ENCODE data around the gene ZNF14. TPM values are rescaled to one million over a fixed set of nuclear protein-coding genes. Genes with fewer than 3 reads are reported as not detected.

The ZNF14 gene
- total and polyA plus RNA-seq, 2 of the 13 experiments (the other 11 are each of a cell fraction or from before 2014, with no cell fraction given), result 1.9 to 6.2 TPM

DNA sequence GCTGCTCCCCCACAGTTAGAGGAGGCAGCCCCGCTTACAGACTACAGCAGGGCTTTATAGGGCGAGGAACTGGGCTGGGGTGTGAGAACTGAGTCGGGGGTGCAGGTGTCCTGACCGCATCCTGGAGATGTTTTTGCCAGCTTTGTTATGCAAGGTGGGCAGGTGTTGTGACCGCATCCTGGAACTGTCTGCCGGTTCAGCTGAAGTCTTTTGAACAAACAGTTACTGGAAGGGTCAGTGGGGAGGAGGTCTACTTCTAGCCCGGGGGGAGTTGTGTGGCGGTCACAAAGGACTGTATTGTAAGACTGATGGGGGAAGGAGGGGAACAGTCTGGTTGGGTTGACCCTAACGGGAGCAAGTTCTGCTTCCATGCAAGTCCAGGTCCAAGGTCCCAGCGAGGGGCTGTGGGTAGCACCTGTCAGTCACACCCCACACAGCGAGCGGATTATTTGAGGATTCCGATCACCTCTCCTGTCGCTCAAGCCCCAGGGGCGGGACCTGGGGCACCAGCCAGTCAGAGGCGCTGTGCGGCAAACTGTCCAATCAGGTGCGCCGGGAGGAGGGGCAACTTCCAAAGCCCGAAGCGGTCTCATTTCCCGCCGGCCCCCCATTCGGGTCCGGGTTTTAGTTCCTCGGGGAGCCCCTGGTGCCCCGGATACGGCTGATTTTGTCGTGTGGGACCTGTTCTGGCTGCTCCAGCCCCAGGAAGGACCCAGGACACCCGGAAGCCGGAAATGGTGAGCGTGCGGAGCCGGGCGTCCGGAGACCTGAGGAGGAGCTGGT is 64.5 kb downstream of the ZNF14 start, which contains the start of gene ZNF101 (continued):
- no peak for TF ChIP-seq ZNF17 (CRISPR knock-in tag; IDR thresholded peaks at IDR 0.05)
- TF ChIP-seq ZBTB21 (CRISPR knock-in tag; IDR thresholded peaks at IDR 0.05), result peak; percentile 53; the same call in 1 of the 2 replicates
- 0 out of 2 replicates have a peak, but pooled peaks have one; percentile 48 for TF ChIP-seq ZNF589 (CRISPR knock-in tag; conservative IDR thresholded peaks at IDR 0.05)
- TF ChIP-seq, protein P1, sequence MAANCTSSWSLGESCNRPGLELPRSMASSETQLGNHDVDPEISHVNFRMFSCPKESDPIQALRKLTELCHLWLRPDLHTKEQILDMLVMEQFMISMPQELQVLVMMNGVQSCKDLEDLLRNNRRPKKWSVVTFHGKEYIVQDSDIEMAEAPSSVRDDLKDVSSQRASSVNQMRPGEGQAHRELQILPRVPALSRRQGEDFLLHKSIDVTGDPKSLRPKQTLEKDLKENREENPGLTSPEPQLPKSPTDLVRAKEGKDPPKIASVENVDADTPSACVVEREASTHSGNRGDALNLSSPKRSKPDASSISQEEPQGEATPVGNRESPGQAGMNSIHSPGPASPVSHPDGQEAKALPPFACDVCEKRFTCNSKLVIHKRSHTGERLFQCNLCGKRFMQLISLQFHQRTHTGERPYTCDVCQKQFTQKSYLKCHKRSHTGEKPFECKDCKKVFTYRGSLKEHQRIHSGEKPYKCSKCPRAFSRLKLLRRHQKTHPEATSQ (CRISPR knock-in tag; IDR thresholded peaks at IDR 0.05; ENCODE audit: borderline replicate concordance), result no peak
- TF ChIP-seq, protein P2, sequence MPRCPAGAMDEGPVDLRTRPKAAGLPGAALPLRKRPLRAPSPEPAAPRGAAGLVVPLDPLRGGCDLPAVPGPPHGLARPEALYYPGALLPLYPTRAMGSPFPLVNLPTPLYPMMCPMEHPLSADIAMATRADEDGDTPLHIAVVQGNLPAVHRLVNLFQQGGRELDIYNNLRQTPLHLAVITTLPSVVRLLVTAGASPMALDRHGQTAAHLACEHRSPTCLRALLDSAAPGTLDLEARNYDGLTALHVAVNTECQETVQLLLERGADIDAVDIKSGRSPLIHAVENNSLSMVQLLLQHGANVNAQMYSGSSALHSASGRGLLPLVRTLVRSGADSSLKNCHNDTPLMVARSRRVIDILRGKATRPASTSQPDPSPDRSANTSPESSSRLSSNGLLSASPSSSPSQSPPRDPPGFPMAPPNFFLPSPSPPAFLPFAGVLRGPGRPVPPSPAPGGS (CRISPR knock-in tag; IDR thresholded peaks at IDR 0.05), result 0 out of 2 replicates have a peak, but pooled peaks have one; percentile 27
- no peak for TF ChIP-seq ZNF343 (CRISPR knock-in tag; IDR thresholded peaks at IDR 0.05)
- TF ChIP-seq SALL2 (CRISPR knock-in tag; IDR thresholded peaks at IDR 0.05), result no peak
- TF ChIP-seq, protein P3, sequence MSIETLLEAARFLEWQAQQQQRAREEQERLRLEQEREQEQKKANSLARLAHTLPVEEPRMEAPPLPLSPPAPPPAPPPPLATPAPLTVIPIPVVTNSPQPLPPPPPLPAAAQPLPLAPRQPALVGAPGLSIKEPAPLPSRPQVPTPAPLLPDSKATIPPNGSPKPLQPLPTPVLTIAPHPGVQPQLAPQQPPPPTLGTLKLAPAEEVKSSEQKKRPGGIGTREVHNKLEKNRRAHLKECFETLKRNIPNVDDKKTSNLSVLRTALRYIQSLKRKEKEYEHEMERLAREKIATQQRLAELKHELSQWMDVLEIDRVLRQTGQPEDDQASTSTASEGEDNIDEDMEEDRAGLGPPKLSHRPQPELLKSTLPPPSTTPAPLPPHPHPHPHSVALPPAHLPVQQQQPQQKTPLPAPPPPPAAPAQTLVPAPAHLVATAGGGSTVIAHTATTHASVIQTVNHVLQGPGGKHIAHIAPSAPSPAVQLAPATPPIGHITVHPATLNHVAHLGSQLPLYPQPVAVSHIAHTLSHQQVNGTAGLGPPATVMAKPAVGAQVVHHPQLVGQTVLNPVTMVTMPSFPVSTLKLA (IDR thresholded peaks at IDR 0.05), result no peak
- TF ChIP-seq FOXC1 (CRISPR knock-in tag; IDR thresholded peaks at IDR 0.05; ENCODE audit: borderline replicate concordance), result no peak
- TF ChIP-seq, protein P4, sequence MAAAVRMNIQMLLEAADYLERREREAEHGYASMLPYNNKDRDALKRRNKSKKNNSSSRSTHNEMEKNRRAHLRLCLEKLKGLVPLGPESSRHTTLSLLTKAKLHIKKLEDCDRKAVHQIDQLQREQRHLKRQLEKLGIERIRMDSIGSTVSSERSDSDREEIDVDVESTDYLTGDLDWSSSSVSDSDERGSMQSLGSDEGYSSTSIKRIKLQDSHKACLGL (CRISPR knock-in tag; IDR thresholded peaks at IDR 0.05), result peak; percentile 47; the same call in 1 of the 2 replicates
- no peak for TF ChIP-seq HES4 (CRISPR knock-in tag; IDR thresholded peaks at IDR 0.05; ENCODE audit: borderline replicate concordance)
- TF ChIP-seq PCBP1 (IDR thresholded peaks at IDR 0.05; ENCODE audit: borderline replicate concordance, low read depth, low read length), result no peak
- TF ChIP-seq ZNF839 (CRISPR knock-in tag; IDR thresholded peaks at IDR 0.05; ENCODE audit: borderline replicate concordance), result no peak
- peak; percentile 75 for TF ChIP-seq GATAD2A (CRISPR knock-in tag; IDR thresholded peaks at IDR 0.05)
- TF ChIP-seq, protein P5, sequence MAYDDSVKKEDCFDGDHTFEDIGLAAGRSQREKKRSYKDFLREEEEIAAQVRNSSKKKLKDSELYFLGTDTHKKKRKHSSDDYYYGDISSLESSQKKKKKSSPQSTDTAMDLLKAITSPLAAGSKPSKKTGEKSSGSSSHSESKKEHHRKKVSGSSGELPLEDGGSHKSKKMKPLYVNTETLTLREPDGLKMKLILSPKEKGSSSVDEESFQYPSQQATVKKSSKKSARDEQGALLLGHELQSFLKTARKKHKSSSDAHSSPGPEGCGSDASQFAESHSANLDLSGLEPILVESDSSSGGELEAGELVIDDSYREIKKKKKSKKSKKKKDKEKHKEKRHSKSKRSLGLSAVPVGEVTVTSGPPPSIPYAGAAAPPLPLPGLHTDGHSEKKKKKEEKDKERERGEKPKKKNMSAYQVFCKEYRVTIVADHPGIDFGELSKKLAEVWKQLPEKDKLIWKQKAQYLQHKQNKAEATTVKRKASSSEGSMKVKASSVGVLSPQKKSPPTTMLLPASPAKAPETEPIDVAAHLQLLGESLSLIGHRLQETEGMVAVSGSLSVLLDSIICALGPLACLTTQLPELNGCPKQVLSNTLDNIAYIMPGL (CRISPR knock-in tag; IDR thresholded peaks at IDR 0.05; ENCODE audit: borderline replicate concordance in 1 of 2, low read depth in 1 of 2), result peak; percentile 44 to 70; a peak in 3 of 4 replicates
- TF ChIP-seq, protein P6, sequence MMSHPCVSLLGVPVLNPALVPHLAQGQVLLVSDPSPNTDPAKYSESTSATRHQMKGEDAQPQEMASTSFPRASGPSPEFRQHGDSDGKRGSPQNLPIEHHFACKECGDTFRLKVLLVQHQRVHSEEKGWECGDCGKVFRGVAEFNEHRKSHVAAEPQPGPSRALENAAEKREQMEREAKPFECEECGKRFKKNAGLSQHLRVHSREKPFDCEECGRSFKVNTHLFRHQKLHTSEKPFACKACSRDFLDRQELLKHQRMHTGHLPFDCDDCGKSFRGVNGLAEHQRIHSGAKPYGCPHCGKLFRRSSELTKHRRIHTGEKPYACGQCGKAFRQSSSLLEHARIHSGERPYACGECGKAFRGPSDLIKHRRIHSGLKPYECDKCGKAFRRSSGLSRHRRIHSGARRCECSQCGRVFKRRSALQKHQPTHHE (CRISPR knock-in tag; IDR thresholded peaks at IDR 0.05; ENCODE audit: borderline replicate concordance), result no peak
- TF ChIP-seq ZNF547 (CRISPR knock-in tag; IDR thresholded peaks at IDR 0.05), result 0 out of 2 replicates have a peak, but pooled peaks have one; percentile 36
- TF ChIP-seq STAT5B (CRISPR knock-in tag; IDR thresholded peaks at IDR 0.05), result no peak
- peak; percentile 77; the same call in 1 of the 2 replicates for TF ChIP-seq SOX5 (CRISPR knock-in tag; IDR thresholded peaks at IDR 0.05; ENCODE audit: borderline replicate concordance)
- TF ChIP-seq NFYB (CRISPR knock-in tag; IDR thresholded peaks at IDR 0.05), result peak; percentile 96
- TF ChIP-seq PAF1 (CRISPR knock-in tag; IDR thresholded peaks at IDR 0.05), result no peak
- peak; percentile 95 for TF ChIP-seq NFYC (CRISPR knock-in tag; IDR thresholded peaks at IDR 0.05)
